ENCODE data around the gene TXNIP.

The TXNIP gene

DNA sequence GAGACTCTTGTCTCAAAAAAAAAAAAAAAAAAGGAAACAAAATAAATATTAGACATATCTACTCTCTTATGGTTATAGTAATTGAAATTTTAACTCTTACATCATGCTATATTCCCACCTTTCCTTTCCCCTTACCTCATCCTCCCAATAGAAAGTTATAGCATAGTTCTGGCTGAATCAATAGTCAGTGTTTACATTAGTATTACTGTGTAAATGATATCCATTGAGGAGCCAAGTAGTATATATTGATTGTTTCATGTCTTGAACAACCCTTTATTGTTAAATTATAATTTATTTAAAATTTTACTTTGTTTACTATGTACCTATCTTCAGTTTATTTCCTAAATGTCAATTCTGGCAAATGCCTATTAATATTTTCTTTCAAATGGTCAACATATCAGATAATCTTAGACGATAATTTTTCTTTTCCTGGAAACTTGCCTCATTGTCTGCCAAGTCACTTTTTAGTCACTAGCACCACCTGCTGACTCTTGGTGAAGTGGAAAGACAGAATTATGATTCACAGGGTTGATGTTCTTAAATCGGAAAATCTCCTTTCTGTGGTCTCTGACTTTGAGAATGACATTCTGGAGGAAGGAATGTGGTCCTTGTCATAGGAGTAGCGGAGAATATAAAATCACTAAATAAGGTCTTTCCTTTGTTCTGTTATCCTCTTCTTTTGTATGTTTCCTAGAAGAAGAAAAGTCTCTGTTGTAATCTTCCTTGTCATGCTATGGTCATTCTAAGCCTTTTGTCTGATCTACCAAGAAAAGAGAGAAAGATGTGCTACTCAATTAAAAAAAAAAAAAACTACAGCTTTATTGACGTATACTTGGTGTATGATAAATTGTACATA lies 16.6 kb upstream of the TXNIP start:
- peak; percentile 73 for DNase-seq

DNA sequence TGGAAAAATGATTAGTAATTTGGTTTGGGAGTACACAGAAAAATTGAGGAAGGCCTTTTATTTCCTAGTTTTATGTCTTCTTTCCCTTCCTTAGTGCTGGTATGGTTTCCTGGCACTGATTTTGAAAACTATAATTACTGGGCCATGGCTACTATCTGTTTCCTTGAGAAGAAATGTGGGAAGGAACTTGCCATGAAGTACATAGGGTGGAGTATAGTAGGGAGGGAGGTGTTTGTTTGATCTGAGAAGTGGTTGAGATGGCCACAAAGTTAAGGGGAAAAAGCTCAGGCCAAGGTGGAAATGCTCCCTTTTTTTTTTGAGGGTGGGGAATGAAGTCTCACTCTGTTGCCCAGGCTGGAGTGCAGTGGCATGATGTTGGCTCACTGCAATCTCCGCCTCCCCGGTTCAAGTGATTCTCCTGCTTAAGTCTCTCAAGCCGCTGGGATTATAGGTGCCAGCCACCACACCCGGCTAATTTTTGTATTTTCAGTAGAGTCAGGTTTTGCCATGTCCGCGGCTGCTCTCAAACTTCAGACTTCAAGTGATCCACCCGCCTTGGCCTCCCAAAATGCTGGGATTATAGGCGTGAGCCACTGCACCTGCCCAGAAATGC lies 13.9 kb upstream of the TXNIP start:
- no peak for DNase-seq

DNA sequence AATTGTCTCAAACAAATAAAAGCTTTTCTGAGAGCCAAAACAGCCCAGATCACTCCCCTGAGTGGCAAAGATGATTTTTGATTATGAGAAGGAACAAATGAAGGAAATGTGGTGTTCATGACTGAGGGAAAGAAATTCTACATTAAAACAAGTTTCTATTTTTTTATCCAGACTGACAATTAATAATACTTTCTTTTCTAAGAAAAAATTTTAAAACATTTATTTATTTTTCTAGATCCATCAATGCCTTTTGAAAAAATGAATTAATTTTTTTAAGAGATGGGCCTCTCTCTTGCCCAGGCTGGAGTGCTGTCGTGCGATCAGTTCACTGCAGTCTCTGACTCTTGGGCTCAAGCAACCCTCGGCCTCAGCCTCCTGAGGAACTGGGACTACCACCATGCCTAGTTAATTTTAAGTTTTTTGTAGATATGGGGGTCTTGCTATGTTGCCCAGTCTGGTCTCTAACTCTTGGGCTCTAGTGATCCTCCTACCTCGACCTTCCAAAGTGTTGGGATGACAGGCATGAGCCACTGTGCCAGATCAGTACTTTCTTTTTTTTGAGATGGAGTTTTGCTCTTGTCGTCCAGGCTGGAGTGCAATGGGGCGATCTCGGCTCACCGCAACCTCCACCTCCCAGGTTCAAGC lies 11.2 kb upstream of the TXNIP start:
- no peak for DNase-seq

DNA sequence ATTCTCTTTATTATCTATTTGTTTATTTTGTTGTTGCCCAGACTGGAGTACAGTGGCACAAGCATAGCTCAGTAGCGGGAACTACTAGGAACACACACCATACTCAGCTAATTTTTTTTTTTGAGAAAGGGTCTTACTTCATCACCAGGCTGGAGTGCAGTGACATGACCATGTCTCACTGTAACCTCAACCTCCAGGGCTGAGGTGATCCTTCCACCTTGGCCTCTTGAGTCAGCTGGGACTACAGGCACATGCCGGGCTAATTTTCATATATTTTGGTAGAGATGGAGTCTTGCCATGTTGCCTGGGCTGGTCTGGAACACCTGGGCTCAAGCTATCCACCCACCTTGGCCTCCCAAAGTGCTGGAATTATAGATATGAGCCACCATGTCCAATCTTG lies 5.3 kb upstream of the TXNIP start:
- no peak for DNase-seq

DNA sequence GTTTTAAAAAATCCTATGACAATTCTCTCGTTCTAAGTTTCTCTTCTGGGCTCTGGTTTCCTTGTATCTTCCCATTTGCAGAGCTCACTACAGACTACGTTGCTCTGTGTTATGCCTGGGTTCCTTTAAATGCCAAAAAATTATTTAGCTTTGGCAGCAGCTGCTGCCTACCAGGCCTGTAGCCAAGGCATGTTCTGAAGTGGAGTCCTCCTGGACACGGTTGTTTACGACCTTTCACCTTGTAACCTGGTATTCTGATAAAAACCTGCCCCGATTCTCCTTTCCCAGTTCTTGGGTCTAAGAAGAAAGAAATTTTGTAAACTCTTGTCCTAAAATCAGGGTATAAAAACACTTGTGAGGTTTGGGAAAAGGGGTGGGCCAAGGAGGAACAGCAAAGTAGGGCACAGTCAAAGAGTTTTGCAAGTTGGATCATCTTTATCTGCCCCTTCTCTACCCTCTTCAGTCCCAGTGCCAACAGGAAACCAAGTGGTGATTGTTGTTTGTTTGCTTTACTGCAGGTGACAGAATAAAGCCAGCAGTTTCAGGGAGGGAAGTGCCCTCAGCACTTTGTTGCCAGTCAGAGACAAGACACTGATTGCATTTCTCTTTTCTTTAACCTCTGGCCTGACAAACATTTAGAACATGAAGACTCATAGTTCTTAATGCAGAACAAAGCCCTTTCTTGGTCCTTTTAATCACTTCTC lies 3.1 kb upstream of the TXNIP start:
- DNase-seq, result no peak

DNA sequence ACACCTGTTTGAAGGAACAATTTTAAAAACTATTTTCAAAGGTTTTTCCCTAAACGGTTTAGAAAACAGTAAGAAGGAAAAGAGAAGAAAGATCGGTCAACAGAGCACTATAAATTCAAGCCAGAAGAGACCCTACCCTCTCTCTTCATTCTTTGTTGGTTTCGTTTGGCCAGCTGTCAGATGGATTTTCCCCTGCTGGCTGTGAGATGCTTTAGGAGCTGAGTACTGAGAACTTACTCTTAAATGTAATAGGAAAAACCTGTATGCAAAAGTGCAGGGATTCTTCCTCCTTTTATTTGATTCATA lies 1.3 kb upstream of the TXNIP start:
- no peak for DNase-seq

DNA sequence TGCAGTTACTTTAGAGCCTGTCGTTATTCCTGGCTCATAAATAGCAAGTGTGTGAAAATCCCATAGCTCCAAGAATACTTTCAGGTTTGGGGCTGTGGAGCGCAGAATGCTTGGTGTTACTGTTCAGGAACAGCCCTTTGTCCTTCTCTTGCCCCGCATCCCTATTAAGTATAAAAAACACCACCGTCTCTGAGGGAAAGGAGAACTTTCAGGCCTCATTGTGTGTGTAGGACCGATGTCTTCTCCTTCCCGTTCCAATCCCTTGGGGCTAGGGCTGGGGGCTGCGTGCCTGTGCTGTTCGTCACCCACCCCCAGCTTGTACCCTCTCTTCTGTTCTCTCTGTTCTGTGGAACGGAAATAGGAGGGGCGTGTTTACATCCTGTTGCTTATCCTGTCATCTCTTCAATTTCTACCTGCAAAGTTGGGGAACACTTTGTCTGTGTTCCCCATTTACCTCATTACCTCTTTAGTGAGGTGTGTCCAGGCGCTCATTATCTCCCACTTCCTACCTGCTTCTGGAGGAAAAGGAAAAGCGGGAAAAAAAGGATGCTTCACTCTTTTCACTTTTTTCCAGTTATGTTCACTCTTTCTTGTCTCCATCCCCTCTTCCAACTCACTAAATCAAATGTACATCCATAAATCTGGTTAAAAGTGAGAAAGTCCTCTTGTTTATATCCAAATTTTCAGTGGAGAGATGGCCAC lies 788 bp upstream of the TXNIP start:
- DNase-seq, result peak; percentile 68

DNA sequence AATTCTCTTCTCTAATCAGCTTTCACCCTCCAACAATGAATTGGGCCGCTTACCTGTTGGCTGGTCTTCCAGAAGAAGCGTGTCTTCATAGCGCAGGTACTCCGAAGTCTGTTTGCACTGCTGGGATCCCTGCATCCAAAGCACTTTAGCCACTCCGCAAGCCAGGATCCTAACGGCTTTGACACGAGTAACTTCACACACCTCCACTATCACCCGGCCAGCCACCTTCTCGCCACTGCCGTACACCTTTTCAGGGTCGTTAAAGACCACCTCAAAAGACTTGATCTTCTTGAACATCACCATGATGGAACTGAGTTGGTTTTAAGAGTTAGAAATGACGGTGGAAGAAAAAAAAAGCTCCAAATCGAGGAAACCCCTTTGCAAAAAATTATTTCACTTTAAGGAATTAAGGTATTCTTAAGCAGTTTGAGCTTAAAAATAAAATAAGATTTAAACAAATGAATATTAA lies 381 bp downstream of the TXNIP start:
- no peak for DNase-seq

DNA sequence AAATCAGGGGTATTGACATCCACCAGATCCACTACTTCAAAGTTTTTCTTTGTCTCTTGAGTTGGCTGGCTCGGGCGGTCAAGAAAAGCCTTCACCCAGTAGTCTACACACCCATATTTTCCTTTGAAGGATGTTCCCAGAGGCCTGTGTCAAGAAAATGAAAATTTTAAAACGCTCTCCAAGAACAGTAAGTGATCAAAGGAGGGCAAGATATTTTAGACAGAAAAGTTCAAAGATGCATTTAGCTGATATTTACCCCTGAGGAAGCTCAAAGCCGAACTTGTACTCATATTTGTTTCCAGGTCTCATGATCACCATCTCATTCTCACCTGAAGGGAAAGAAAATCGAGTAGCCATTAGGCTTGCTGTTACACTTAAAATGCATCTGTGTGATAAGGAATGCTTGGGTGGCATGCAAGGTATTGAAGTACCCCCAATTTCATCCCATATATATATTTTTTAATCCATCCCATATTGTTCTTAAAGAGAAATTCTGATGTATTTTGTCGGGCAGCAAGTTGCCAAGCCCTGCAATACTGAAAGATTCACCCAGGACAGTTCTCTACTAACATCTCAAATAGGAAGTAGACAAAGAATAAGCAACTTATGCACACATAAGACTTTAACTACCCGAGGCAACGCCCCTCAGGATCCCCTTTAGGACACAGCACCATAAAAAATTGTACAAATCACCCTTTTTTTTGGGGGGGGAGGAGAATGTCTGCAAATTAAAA lies 1.1 kb downstream of the TXNIP start:
- DNase-seq, result no peak

DNA sequence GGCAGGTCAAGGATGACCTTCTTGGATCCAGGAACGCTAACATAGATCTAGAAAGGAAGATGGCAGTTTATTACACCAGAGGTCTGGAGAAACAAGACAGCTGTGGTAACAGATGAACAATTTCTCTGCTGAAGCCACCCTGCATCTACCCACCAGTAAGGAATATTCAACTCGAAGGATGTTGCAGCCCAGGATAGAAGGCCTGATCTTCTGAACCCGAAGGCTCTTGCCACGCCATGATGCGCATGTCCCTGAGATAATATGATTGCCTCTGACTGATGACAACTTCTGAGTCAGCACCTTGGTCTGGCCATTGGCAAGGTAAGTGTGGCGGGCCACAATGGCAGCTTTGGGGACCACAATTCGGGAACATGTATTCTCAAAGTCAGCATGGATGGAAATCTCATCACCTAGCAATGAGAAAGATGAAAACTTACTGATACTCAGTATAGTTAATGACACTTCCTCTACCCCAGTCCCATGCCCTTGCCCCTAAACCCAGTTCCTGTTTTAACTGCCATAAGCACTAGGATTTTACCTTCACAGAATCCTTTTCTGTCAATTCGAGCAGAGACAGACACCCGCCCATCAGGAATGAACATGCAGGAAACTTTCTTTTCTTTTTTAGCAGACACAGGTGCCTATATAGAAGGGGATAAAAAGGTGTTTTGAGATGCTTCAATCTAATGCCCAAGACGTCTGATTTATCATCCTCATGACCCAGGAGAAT lies 1.8 kb downstream of the TXNIP start:
- no peak for DNase-seq

DNA sequence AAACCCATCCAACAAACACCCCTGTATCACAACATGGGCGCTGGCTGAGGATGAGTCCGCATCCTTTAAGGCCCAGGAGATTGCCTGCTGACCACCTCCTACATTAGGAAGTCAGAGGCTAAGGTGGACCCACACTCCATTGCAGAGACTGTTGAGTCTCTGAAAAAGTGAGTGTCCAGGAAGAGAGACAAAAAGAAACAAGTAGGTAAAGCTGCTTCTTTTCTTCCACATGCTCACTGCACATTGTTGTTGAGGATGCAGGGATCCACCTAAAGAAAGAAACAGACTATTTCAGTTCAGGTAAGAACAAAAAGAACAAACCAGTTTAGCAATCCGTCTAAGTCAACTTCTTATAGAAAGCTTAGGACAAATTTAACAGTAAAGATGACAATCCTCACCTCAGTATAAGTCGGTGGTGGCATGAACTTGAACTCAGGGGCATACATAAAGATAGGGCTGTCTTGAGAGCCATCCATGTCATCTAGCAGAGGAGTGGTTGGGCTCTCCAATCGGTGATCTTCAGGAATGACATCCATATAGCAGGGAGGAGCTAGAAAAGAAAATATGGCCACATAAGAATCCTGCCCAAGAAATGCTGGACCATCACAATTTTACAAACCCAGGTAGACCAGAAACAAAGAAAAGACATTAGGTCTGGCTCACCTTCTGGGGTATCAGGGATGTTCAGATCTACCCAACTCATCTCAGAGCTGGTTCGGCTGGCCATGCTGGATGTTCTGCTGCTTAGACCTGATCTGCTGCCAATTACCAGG lies 2.6 kb downstream of the TXNIP start:
- DNase-seq, result no peak

DNA sequence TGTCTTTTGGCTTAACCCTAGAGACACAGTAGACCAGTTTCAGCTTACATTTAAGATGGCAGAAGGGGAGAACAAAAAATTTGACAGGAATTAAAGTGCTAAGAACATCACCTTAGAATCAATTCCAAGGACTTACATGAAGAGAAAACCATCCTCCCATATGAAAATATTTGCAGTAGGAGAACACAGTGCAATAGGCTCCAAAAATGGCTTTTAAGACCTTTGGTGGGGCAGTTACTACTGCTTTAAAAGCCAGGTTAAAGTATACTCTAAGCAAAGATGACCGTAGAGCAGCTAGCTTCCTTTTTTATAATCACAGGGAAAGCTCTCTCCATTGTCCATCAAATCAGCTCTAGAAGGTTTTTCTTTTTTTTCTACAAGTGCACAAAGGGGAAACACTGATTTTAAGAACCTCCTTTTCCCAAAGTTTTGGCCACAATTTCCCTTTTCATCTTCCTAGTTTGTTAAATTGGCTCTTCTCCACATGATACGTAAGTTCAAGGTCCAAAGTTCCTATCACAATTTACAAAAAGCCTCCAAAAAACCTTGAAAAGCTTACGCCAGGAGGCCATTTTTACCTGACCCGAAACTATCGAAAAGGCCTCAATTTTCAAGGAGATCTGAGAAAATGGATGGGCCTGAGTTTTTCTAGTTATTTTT lies 3.3 kb downstream of the TXNIP start:
- DNase-seq, result no peak

DNA sequence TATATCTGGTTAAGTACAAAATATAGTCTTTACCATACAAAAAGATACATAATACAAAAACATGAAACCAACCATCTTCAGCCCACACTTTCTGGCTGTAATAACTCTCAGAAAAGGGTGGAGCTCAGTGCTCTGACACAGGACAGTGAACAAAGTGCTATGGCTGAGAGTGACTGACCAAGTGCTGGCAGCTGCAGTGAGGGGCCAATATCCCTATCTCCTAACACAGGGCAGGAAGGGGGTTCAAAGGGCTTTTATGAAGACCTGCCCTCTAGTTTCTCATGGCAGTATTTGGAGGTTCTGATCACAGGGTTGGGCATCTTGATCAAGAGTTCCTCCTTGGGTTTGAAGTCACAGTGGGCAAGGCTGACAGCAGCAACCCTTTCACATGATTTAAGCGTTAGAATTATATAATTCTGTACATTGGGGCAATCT lies 3.9 kb downstream of the TXNIP start:
- no peak for DNase-seq

DNA sequence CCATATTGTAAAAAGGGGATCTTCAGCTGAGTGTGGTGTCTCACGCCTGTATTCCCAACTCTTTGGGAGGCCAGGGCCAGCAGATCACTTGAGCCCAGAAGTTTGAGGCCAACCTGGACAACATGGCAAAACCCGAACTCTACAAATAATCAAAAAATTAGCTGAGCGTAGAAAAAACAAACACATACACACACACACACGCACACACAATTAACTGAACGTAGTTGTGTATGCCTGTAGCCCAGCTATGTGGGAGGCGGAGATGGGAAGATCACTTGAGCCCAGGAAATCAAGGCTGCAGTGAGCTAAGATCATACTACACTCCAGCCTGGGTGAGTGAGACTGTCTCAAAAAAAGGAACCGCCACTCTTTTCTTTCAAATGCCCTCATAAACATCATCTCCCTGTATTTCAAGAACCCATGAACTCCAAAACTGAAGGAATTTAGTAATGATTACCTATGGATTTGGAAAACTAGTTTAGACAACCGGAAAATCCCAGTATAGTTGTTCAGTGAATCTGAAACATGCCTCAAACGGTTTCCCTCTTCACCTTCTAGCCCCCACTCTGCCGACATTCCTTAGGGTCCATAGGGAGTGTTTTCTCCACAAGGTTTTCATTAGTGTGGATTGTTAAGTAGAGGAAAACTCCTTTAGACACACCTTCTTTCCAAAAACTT lies 4.5 kb downstream of the TXNIP start:
- no peak for DNase-seq

DNA sequence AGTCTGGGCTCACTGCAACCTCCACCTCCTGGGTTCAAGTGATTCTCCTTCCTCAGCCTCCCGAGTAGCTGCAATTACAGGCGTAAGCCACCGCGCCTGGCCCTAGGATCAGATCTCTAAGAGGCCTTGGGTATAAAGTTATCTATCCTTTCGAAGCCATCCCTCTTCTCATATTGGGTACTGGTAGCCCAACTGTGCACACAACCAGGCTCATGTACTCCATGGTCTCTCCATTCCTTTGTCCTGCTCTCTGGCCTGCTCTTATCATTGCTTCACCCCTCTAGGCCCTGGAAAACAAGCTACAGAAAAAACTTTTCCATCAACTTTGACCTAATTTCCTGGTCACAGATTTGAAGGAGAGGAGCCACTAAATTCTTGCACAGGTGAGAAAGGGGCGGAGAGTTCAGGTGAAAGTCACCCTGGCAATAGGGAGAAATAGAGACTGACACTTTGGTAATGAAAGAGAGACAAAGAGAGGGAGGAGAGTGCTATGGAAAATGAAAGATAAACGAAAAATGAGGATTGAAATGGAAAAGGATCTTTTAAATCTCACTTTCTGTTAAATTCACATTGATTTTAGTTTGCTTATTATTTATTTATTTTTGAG lies 6.0 kb downstream of the TXNIP start:
- DNase-seq, result no peak

DNA sequence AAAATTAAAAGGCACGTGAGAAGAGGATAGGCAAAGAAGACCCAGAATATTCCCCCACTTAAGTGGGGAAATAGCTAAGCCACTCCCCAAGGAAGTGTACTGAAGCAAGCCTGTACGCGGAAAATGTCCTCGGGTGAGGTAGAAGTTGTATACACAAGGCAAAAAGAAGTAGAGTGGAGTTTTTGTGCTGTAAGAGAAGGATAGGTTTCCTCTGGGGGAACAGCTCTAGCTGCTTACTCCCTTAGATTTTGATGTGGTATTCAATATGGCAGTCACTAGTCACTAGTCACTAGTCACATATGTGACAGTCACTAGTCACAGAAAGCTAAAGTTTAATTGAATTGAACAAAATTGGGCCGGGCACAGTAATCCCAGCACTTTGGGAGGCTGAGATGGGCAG lies 7.6 kb downstream of the TXNIP start:
- no peak for DNase-seq

DNA sequence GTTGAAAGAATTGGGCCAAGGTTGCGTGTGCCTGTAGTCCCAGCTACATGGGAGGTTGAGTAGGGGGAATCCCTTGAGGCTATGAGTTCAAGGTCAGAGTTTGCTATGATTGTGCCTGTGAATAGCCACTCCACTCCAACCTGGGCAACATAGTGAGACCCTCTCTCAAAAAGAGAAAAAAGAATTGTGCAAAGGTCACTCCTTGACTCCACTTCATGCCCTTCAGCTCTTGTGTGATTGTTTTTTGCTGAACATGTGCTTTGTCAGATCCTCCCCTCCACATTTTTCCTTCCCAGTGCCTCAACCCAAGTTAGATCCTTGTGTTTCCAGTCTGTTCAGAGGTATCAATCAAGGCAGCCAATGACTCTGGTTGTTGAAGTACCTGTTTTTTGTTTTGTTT lies 8.5 kb downstream of the TXNIP start:
- no peak for DNase-seq

DNA sequence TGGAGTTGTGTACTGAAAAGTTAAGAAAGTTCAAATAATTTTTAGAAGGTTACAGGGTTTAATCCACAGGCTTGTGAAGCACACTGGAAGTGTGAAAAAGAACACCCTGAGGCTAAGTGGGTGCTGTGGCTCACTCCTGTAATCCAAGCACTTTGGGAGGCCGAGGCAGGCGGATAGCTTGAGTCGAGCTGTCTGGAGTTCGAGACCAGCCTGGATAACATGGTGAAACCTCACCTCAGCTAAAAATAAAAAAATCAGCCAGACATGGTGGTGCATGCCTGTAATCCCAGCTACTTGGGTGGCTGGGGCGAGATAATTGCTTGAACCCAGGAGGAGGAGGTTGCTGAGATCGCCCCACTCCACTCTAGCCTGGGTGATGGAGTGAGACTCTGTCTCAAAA lies 9.8 kb downstream of the TXNIP start:
- no peak for DNase-seq

All from activated CD4-positive, alpha-beta T cell treated with anti-CD3 and anti-CD28 coated beads, Interleukin-2, amount 50 U/mL, for 16 hours (primary cell).